SIG-M5 treated with dmso at 0.1 percent for 504 hours (cell line): ENCODE data around the gene HDAC2.
"Not testable (repeated sequence)": the region's sequence is repeated elsewhere in the genome, so short reads cannot be mapped to it uniquely, and the experiment has no call there.

Experiments
- DNase-seq: peaks from one replicate; lab custom pipeline; 2025; ENCODE audit not compliant: unreplicated experiment; lab: John Stamatoyannopoulos, UW

HDAC2 gene

GRCh38 chr6:113920663-113921267 is 50.2 kb downstream of the HDAC2 start:
- DNase-seq: no peak

GRCh38 chr6:113910285-113910684 is 60.7 kb downstream of the HDAC2 start:
- not testable (repeated sequence) for DNase-seq

GRCh38 chr6:113909224-113909856 is 61.6 kb downstream of the HDAC2 start:
- peak; percentile 31 for DNase-seq

GRCh38 chr6:113908801-113909200 is 62.1 kb downstream of the HDAC2 start:
- no peak for DNase-seq

GRCh38 chr6:113907102-113907815 is 63.7 kb downstream of the HDAC2 start:
- DNase-seq: no peak

GRCh38 chr6:113903666-113904330 is 67.2 kb downstream of the HDAC2 start:
- DNase-seq: no peak

- no peak for DNase-seq
Measured at GRCh38 chr6:113901482-113901881, 69.5 kb downstream of the HDAC2 start.

GRCh38 chr6:113894712-113895674 is 76.0 kb downstream of the HDAC2 start:
- no peak for DNase-seq

GRCh38 chr6:113893866-113894265 is 77.1 kb downstream of the HDAC2 start:
- DNase-seq: no peak

- no peak for DNase-seq
Measured at GRCh38 chr6:113893451-113893850, 77.5 kb downstream of the HDAC2 start.

GRCh38 chr6:113888956-113889630 is 81.9 kb downstream of the HDAC2 start:
- no peak for DNase-seq

- no peak for DNase-seq
Measured at GRCh38 chr6:113888493-113888892, 82.5 kb downstream of the HDAC2 start.

GRCh38 chr6:113886512-113886911 is 84.4 kb downstream of the HDAC2 start:
- DNase-seq: no peak

- DNase-seq: no peak
Measured at GRCh38 chr6:113884011-113884410, 86.9 kb downstream of the HDAC2 start.
